GM12801 (cell line): Measurements from ENCODE around the gene ZXDC.

Experiments used
- CTCF ChIP-seq: IDR thresholded peaks from one replicate; pipeline ENCODE4 v1.5.1; 2011; ENCODE audit warnings: control low read depth; ENCODE audit not compliant: insufficient read length; ENCODE audit errors: extremely low read depth

ZXDC gene

GRCh38 chr3:126486360-126486847 lies 10.7 kb upstream of the ZXDC start:
- TF ChIP-seq CTCF: no peak

GRCh38 chr3:126485956-126486355 lies 10.3 kb upstream of the ZXDC start:
- TF ChIP-seq CTCF: no peak

GRCh38 chr3:126485176-126485897 lies 9.6 kb upstream of the ZXDC start:
- TF ChIP-seq CTCF: no peak

GRCh38 chr3:126484662-126485061 lies 9.0 kb upstream of the ZXDC start:
- no peak for TF ChIP-seq CTCF

- TF ChIP-seq CTCF: no peak
Measured at GRCh38 chr3:126484148-126484547, 8.5 kb upstream of the ZXDC start.

GRCh38 chr3:126483321-126483761 lies 7.7 kb upstream of the ZXDC start:
- TF ChIP-seq CTCF: no peak

- TF ChIP-seq CTCF: no peak
Measured at GRCh38 chr3:126482503-126483255, 7.0 kb upstream of the ZXDC start.
